Skin epidermis (tissue), 12 donors: ENCODE data around the gene CEP192.
"Not testable (repeated sequence)": the region's sequence is repeated elsewhere in the genome, so short reads cannot be mapped to it uniquely, and the experiment has no call there.

ENCODE experiments used
- H3K27ac ChIP-seq, 21 experiments: fragments of 200-600 bp; sonication (generic) in 11 of 21; one replicate each; pipeline ENCODE4 v1.5.0; 2020; ENCODE audit warnings: mild to moderate bottlenecking in 3 of 21, inconsistent platforms in 2 of 21, moderate library complexity in 2 of 21
- H3K4me3 ChIP-seq, 7 experiments: fragments of 200-600 bp; sonication (generic) in 2 of 7; one replicate each; pipeline ENCODE4 v1.5.0; 2020; ENCODE audit warnings: inconsistent platforms in 2 of 7, mild to moderate bottlenecking in 2 of 7, moderate library complexity in 1 of 7

The CEP192 gene

GRCh38 chr18:13025233-13025632 is 34.1 kb downstream of the CEP192 start:
- H3K4me3 ChIP-seq = no peak overlapping the region
- no peak overlapping the region for H3K27ac ChIP-seq

GRCh38 chr18:13026583-13027270 is 35.6 kb downstream of the CEP192 start:
- H3K4me3 ChIP-seq = no peak overlapping the region
- H3K27ac ChIP-seq = no peak overlapping the region

GRCh38 chr18:13028869-13029268 is 37.7 kb downstream of the CEP192 start:
- no peak overlapping the region for H3K27ac ChIP-seq
- no peak overlapping the region for H3K4me3 ChIP-seq

- Histone ChIP-seq H3K27ac (no peak overlapping the region), H3K4me3 (no peak overlapping the region)
These were observed 41.0 kb downstream of the CEP192 start for GRCh38 chr18:13032173-13032572.

GRCh38 chr18:13035249-13035914 is 44.2 kb downstream of the CEP192 start:
- Histone ChIP-seq H3K4me3 (no peak overlapping the region), H3K27ac (no peak overlapping the region)

- no peak overlapping the region for H3K4me3 ChIP-seq
- H3K27ac ChIP-seq = no peak overlapping the region
These were observed 45.6 kb downstream of the CEP192 start for GRCh38 chr18:13036622-13037320.

- Histone ChIP-seq H3K27ac (no peak overlapping the region), H3K4me3 (no peak overlapping the region)
These were observed 48.6 kb downstream of the CEP192 start for GRCh38 chr18:13039806-13040205.

- Histone ChIP-seq H3K27ac (no peak overlapping the region), H3K4me3 (no peak overlapping the region)
These were observed 51.9 kb downstream of the CEP192 start for GRCh38 chr18:13043066-13043465.

- no peak overlapping the region for H3K27ac ChIP-seq
- H3K4me3 ChIP-seq = no peak overlapping the region
These were observed 57.0 kb downstream of the CEP192 start for GRCh38 chr18:13048061-13048595.

- no peak overlapping the region for H3K27ac ChIP-seq
- H3K4me3 ChIP-seq = no peak overlapping the region
These were observed 60.0 kb downstream of the CEP192 start for GRCh38 chr18:13051159-13051558.

GRCh38 chr18:13051950-13052349 is 60.8 kb downstream of the CEP192 start:
- Histone ChIP-seq H3K27ac (no peak overlapping the region), H3K4me3 (no peak overlapping the region)

- H3K4me3 ChIP-seq = no peak overlapping the region
These were observed 63.2 kb downstream of the CEP192 start for GRCh38 chr18:13054336-13054735.

GRCh38 chr18:13061630-13062189 is 70.5 kb downstream of the CEP192 start:
- Histone ChIP-seq H3K27ac (no peak overlapping the region), H3K4me3 (no peak overlapping the region)

More at GRCh38 chr18:13054336-13054735, 63.2 kb downstream of the CEP192 start:
- H3K27ac ChIP-seq = no peak overlapping the region

- Histone ChIP-seq H3K27ac (no peak overlapping the region), H3K4me3 (no peak overlapping the region)
These were observed 76.0 kb downstream of the CEP192 start for GRCh38 chr18:13067124-13067523.

- Histone ChIP-seq H3K4me3 (no peak overlapping the region), H3K27ac (no peak overlapping the region)
These were observed 76.8 kb downstream of the CEP192 start for GRCh38 chr18:13067966-13068365.

- Histone ChIP-seq H3K4me3 (no peak overlapping the region), H3K27ac (no peak overlapping the region)
These were observed 79.3 kb downstream of the CEP192 start for GRCh38 chr18:13070460-13070859.

- H3K4me3 ChIP-seq = no peak overlapping the region
- no peak overlapping the region for H3K27ac ChIP-seq
These were observed 85.7 kb downstream of the CEP192 start for GRCh38 chr18:13076886-13077285.

GRCh38 chr18:13077473-13077872 is 86.3 kb downstream of the CEP192 start:
- Histone ChIP-seq H3K27ac (no peak overlapping the region), H3K4me3 (no peak overlapping the region)

GRCh38 chr18:13078065-13078464 is 86.9 kb downstream of the CEP192 start:
- H3K27ac ChIP-seq = not testable (repeated sequence)

GRCh38 chr18:13086906-13087305 is 95.7 kb downstream of the CEP192 start:
- H3K27ac ChIP-seq = no peak overlapping the region
- no peak overlapping the region for H3K4me3 ChIP-seq

More at GRCh38 chr18:13078065-13078464, 86.9 kb downstream of the CEP192 start:
- not testable (repeated sequence) for H3K4me3 ChIP-seq
